B cell (primary cell): ENCODE results near the gene RAPGEF6.

ENCODE experiments used
- EZH2 ChIP-seq: IDR thresholded peaks from 2 replicates; pipeline ENCODE4 v1.6.1; 2012; ENCODE audit warnings: borderline replicate concordance, low read depth, mild to moderate bottlenecking, moderate library complexity, low read length; ENCODE audit not compliant: insufficient read depth, poor library complexity, severe bottlenecking
- TF ChIP-seq, protein P1 (sequence below): fragments of 200-600 bp; IDR thresholded peaks from one replicate; pipeline ENCODE4 v1.8.0; 2022; ENCODE audit warnings: antibody characterized with exemption, mild to moderate bottlenecking

DNA sequence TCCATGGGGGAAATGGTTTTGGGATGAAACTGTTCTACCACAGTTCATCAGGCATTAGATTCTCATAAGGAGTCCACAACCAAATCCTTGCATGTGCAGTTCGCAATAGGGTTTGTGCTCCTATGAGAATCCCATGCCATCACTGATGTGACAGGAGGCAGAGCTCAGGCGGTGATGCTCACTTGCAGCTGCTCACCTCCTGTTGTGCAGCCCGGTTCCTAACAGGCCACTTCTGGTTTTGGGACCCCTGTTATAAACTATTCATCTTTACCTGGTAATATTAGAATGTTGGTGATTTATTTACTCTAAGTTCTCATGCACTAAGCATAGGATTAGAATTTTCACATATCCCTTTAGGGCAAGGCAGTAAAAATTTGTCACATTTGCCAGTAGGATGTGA lies 248.9 kb downstream of the RAPGEF6 start:
- TF ChIP-seq, protein P1, sequence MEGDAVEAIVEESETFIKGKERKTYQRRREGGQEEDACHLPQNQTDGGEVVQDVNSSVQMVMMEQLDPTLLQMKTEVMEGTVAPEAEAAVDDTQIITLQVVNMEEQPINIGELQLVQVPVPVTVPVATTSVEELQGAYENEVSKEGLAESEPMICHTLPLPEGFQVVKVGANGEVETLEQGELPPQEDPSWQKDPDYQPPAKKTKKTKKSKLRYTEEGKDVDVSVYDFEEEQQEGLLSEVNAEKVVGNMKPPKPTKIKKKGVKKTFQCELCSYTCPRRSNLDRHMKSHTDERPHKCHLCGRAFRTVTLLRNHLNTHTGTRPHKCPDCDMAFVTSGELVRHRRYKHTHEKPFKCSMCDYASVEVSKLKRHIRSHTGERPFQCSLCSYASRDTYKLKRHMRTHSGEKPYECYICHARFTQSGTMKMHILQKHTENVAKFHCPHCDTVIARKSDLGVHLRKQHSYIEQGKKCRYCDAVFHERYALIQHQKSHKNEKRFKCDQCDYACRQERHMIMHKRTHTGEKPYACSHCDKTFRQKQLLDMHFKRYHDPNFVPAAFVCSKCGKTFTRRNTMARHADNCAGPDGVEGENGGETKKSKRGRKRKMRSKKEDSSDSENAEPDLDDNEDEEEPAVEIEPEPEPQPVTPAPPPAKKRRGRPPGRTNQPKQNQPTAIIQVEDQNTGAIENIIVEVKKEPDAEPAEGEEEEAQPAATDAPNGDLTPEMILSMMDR: no peak
- no peak for TF ChIP-seq EZH2
